Measurements from ENCODE around the gene UBE2M. TPM values are rescaled to one million over a fixed set of nuclear protein-coding genes. Genes with fewer than 3 reads are reported as not detected.

Gene UBE2M
- total RNA-seq, 2 donors from 2014 or later: 17.1 to 18.9 TPM

DNA sequence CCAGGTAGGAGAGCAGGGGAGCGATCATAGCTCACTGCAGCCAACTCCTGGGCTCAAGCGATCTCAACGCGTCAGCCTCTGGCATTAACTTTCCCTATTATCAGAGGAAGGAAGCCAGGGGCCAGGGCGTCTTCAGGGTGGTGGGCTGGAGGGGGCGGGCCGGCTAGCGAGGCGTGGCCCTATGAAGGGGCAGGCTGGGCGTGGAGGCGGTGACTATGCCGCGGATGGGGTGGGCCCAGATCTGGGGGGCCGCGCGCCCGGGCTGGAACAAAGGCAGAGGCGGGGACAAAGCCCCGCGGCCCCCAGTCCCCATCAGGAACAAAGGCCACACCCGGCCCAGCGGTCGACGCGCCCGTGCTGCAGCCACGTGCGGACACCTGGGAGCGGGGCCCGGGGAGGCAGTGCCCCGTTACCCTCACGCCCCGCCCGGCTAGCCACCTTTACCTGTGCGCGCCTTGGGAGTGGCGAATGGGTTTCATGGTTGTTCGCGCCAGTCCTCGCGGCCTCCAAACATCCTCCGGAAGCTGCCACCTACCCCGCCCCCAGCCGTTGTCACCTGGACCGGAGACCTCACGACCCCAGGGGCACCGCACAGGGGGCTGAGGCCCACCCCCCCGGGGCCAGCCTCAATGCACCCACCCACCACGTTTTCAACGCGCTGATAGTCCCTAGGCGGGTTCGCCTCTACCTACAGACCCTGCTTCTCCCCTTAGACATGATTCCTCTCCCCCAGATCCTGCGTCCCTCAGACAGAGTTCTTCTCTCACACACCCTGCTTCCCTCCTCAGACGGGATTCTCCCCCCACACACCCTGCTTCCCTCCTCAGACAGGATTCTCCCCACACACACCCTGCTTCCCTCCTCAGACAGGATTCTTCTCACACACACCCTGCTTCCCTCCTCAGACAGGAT lies 19.9 kb downstream of the UBE2M start:
- no peak overlapping the region for H3K27ac ChIP-seq
- no peaks in the 10 kb centered on the region for H3K36me3 ChIP-seq
- TF ChIP-seq, protein P1, sequence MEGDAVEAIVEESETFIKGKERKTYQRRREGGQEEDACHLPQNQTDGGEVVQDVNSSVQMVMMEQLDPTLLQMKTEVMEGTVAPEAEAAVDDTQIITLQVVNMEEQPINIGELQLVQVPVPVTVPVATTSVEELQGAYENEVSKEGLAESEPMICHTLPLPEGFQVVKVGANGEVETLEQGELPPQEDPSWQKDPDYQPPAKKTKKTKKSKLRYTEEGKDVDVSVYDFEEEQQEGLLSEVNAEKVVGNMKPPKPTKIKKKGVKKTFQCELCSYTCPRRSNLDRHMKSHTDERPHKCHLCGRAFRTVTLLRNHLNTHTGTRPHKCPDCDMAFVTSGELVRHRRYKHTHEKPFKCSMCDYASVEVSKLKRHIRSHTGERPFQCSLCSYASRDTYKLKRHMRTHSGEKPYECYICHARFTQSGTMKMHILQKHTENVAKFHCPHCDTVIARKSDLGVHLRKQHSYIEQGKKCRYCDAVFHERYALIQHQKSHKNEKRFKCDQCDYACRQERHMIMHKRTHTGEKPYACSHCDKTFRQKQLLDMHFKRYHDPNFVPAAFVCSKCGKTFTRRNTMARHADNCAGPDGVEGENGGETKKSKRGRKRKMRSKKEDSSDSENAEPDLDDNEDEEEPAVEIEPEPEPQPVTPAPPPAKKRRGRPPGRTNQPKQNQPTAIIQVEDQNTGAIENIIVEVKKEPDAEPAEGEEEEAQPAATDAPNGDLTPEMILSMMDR (IDR thresholded peaks at IDR 0.05): no peak
- H3K27me3 ChIP-seq (replicated peaks; ENCODE audit: insufficient read depth): no peaks in the 10 kb centered on the region
- peaks cover 5% of the 10 kb centered on the region in 2 donors for H3K4me1 ChIP-seq (ENCODE audit: control insufficient read depth in 1 of 2, low read depth in 2 of 2)
- H3K4me3 ChIP-seq: peak overlapping the region; percentile 60
- no peak for ATAC-seq (ENCODE audit: insufficient number of reproducible peaks, low FRiP score, low read depth)
- DNase-seq (ENCODE audit: low spot score): no peak
- no peaks in the 10 kb centered on the region for H3K9me3 ChIP-seq

DNA sequence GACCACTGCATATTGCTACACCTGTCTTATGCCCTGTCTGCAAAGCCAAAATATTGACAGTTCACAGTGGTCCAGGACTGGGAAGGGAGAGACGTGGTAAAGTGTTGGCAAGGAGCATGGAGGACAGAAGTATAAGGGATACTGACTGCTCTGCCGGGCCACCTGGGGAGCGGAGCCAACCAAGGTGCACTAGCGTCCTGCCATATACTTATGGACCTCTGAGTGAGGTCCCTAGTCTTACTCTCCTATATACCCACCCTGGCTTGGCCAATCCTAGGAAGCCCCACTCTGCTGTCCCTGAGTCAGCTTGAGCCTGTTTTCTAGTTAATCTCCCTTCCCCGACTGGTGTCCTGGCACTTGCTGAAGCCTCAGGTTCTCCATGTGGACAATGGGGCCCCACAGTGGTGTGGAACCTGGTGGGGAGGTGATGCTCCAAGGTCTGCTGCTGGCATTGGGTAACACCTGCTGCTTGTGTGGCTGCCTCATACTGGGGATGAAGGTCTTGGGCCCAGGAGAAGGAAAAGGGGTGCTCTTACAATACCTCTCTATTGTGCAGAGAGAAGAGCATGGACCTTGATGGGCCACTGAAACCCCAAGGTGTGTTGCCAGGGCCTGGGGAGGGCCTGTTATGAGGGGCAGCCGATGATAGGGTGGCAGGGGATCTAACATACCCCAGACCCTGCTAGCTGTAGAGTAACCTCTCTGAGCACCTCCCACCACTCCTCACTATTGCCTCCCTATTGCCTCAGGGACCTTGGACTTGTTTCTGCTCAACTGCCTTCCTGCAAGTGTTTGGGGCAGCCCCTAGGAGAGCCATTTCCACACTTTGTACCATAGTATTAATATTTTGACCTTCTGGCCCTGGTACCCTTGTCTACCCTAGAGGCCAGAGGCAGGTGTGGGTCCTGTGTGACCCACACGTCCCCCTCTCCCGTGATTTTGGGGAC lies 21.3 kb downstream of the UBE2M start:
- Histone ChIP-seq H3K9me3 (no peaks in the 10 kb centered on the region), H3K27me3 (replicated peaks; ENCODE audit: insufficient read depth) (no peaks in the 10 kb centered on the region), H3K4me1 (ENCODE audit: control insufficient read depth in 1 of 2, low read depth in 2 of 2) (peaks cover 0 to 5% of the 10 kb centered on the region in 2 donors), H3K36me3 (no peaks in the 10 kb centered on the region), H3K4me3 (no peak overlapping the region), H3K27ac (no peak overlapping the region)
- DNase-seq (ENCODE audit: low spot score) (no peak), ATAC-seq (ENCODE audit: insufficient number of reproducible peaks, low FRiP score, low read depth) (no peak)
- TF ChIP-seq, protein P1 (IDR thresholded peaks at IDR 0.05): no peak

DNA sequence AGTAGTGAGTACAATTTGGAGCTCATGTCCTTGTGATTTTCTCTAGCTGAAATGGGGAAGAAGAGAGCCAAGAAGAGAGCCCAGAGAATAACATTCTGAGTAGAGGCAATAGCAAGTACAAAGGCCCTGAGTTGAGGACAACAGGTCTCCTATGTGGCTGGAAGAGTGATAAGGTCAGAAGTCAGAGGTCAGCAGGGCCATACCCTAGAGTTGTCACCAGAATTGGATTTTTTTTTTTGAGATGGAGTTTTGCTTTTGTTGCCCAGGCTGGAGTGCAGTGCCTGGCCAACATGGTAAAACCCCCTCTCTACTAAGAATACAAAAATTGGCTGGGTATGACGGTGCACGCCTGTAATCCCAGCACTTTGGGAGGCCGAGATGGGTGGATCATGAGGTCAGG lies 22.6 kb downstream of the UBE2M start:
- ATAC-seq (ENCODE audit: insufficient number of reproducible peaks, low FRiP score, low read depth): no peak
- peaks cover 0 to 5% of the 10 kb centered on the region in 2 donors for H3K4me1 ChIP-seq (ENCODE audit: control insufficient read depth in 1 of 2, low read depth in 2 of 2)

DNA sequence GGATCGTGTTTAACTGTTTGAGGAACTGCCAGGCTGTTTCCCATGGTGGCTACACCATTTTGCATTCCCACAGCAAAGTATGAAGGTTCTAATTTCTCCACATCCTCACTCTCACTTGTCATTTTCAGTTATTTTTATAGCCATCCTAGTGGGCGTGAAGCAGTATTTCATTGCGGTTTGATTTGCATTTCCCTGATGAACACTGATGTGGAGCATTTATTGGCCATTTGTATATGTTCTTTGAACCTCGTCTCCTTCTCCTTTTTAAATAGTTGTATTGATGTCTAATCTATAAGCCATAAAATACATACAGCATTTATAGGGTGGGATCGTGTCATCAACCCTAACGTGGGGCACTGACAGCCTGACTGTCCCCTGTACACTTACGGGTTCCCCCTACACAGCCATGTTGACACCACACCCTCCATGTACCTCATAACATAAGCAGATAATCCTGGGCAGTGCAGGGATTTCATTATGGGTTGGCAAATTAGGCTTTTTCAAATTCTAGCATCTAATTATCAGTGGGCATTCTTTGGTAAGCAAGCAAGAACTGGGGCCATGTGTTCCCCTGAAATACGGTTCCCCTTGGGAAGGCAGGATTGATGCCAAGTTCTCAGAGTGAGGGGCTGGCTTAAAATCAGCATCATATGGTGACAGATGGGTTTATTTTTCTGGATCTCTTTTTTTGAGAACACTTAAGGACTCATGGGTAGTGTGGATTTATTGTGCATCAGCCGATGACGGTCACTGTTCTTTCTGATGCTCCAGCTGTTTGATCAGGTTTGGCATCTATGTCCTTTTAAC lies 27.2 kb downstream of the UBE2M start:
- no peaks in the 10 kb centered on the region for H3K4me1 ChIP-seq (ENCODE audit: control insufficient read depth in 1 of 2, low read depth in 2 of 2)
- H3K36me3 ChIP-seq: no peaks in the 10 kb centered on the region
- TF ChIP-seq, protein P1 (IDR thresholded peaks at IDR 0.05): no peak
- H3K9me3 ChIP-seq: no peaks in the 10 kb centered on the region
- no peak for ATAC-seq (ENCODE audit: insufficient number of reproducible peaks, low FRiP score, low read depth)
- no peak for DNase-seq (ENCODE audit: low spot score)
- H3K4me3 ChIP-seq: no peak overlapping the region
- no peak overlapping the region for H3K27ac ChIP-seq
- no peaks in the 10 kb centered on the region for H3K27me3 ChIP-seq (replicated peaks; ENCODE audit: insufficient read depth)

More for the DNA sequence above, 22.6 kb downstream of the UBE2M start:
- TF ChIP-seq, protein P1 (IDR thresholded peaks at IDR 0.05): no peak
- Histone ChIP-seq H3K9me3 (no peaks in the 10 kb centered on the region), H3K27ac (no peak overlapping the region), H3K27me3 (replicated peaks; ENCODE audit: insufficient read depth) (no peaks in the 10 kb centered on the region), H3K4me3 (no peak overlapping the region), H3K36me3 (no peaks in the 10 kb centered on the region)
- DNase-seq (ENCODE audit: low spot score): no peak
